HG03432 (cell line): ENCODE data around the gene MANSC4.

Experiments used
- ATAC-seq: cut with Tn5 transposase; IDR thresholded peaks from one replicate; pipeline ENCODE4 v1.9.1; 2021; ENCODE audit warnings: mild to moderate bottlenecking, moderate library complexity; ENCODE audit not compliant: unreplicated experiment

MANSC4 gene

DNA sequence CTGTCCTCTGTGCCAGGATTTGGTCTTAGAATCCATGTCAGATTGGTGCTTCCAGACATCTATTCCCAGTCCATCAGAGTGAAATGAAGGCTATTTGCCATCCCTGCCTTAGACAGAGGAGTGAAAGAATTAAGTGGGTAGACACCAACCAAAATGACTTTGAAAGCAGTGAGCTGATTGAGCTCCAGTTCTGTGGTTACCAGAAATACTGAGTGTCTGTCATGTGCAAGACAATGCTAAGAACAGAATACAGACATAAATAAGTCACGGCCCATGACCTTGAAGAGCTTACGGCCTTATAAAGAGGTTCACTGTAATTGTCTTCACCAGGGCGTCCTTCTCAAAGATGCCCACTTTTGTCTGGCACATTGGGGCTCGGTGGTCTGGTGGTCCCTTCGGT is 21.6 kb upstream of the MANSC4 start:
- ATAC-seq: no peak

DNA sequence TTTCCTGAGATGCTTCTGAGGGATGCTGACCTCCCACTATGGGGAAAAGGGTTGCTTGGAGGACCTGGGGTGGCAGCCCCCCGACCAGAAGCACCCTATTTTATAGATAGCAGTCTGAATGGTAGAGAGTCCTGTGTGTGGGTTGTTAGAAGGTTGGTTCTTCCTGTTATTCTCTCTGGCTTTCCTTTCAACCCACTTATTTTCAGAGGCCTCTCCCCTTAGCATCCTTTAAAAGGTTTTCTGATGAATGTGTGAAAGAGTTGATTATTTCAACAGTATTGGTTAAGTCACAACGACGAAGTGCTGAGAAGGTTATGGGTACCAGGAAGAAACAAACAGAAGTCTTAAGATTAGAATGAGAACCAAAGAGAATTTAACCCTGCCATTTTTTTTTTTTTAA is 20.8 kb upstream of the MANSC4 start:
- ATAC-seq: no peak

DNA sequence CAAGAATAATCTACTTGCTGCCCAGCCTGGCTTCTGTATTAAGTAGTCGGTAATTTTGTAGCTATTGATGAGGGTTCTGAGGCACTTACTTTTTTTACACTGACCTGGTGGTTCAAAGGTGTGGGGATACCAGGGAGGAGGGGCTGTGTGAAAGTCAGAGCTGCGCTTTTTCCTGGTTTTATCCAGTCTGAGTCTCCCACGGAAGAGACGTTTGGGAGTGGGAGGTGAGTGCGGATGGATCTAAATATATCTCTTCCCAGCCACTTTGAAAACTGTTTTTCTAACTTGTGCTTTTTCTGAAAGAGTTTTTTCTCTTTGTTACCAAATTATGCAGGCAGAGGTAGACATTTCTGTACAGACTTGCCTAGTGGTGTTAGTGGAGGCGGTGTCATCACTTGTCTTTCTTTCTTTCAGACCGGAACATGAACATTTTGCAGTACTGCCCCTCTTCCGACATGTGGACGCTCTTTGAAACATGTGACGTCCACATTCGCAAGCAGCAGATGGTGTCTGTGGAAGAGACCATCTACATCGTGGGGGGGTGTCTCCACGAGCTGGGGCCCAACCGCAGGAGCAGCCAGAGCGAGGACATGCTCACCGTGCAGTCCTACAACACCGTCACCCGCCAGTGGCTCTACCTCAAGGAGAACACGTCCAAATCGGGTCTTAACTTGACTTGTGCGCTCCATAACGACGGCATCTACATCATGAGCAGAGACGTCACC is 17.4 kb upstream of the MANSC4 start:
- no peak for ATAC-seq

DNA sequence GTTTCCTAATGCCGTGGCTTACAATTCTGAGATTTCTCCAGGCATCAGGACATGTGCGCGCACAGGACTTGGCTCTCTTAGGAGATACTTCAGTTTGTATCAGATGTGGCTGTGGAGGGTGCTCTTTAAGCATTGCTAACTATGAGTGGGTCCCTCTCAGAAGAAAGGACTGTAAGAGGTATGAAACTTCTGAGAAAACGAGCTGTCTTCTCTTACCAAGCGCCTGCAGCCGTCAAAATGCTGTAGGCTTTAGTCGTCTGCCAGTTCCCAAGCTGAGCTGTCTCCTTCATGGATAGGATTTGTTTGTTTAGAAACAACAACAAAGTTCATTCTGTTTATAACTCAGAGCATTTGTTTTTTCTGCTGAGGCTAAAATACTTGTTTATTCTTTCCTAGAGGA is 16.1 kb upstream of the MANSC4 start:
- ATAC-seq: no peak

DNA sequence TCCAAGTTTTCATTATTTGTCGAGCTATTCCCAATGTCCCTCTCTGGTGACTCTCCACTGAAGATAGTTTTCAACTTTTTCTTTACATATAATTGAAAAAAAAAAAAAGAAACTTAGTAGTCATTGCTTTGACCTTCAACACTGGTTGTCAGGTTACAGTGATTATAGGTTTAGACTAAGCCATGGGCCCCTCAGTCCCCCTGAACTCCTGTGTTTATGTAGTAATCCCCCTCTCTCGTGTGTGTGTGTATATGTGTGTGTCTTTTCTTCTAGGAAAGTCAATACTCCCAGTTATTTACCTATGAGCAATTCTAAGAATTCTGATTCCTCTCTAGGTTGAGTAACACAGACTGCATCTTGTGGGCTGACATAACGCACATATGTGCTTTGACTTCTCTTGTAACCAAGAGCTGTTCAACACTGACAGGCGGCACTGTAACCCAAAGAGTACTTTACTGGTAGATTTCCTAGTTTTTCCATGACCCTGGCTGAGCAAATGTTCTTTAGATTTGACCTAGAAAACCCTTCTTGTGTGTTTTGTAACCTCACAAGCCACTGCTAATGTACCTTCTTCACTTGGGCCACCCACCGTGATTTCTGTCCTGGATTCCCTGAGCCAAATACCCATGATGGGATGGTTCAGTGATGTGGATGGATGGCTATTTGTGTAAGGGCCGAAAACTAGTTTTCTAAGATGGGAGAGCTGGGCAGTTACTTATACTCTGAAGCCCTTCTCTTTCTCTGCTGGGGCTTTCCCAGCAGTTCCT is 15.0 kb upstream of the MANSC4 start:
- ATAC-seq: no peak

DNA sequence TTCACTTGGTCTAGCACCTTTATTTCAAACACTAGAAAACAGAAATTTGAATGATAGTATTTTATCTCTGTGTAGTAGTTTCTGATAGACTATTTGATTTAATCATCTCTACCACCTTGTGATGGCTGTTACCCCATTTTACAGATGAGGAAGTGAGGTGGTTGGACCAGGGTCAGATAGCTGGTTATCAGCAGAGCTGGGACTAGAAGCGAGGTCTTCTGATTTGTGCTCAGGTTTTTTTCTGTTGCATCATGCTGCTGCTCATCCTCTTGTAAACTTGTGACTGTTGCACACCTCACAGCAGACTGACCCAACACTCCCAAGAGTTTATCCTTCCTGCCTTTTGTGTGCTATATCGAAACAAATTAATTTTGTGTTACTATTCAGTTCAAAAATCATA is 10.1 kb upstream of the MANSC4 start:
- no peak for ATAC-seq

DNA sequence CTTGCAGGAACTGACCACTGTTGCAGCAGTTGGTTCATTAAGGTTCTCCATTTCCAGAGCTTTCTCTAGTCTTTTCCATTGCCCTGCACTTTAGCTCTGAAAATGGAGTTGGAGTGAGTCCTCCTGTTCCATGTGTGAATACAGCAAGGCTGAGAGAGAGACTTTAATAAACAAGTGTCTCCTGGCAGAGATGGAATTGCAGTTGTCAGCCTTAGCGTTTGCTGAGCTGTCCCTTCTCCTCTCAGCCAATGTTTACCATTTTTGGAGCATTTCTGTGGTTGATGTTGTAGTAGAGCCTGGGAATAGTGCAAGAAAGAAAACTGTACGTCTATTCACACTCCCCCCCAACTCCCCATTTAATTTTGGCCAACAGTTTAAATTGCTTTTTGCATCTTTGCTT is 7.5 kb upstream of the MANSC4 start:
- ATAC-seq: no peak

DNA sequence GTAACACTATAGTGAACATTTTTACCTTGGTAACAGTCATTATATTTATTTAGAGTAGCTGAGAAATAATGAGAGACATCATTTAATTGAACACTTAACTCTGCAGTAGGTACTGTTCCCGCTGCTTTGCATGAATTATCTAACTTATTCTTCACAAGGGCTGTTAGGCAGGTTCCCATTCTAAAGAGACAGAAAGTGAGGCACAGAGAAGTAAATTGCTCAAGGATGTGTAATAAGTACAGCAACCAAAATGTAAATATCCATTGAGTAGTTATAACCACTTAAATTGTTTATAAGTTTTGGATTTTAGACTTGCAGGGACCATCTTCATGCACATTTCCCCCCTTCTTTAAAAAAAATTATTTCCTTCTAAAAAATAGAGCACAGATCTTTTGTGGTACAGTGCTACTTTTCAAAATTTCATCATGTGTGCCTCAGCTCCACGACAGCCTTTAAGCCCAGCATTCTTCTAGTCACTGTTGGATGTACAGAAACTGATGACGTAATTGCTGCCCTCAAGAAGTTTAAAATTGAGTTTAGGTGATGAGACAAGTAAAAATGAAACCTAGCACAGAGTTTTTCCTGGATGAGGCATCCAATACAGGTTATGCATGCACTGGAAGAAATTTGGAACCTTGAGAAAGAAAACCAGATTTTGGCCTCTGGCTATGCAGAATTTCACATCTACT is 6.0 kb upstream of the MANSC4 start:
- no peak for ATAC-seq

DNA sequence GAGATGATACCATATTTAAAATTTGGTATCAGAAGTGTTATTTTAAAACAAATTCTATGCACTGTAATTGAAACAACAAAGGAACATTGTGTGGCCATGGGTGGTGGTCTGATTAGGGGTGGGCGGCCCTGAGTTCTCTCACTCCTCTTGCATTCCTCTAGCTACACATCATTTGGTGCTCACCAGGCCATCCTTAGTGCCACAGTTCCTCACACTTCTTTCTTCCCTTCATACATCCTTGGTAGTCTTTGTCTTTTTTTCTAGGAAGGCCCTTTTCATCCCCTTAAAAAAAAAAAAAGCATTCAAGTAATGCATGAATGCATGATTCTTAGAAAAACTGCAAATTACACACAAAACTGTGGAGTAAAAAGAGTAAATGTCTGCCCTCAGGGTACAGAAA is 2.4 kb upstream of the MANSC4 start:
- no peak for ATAC-seq

DNA sequence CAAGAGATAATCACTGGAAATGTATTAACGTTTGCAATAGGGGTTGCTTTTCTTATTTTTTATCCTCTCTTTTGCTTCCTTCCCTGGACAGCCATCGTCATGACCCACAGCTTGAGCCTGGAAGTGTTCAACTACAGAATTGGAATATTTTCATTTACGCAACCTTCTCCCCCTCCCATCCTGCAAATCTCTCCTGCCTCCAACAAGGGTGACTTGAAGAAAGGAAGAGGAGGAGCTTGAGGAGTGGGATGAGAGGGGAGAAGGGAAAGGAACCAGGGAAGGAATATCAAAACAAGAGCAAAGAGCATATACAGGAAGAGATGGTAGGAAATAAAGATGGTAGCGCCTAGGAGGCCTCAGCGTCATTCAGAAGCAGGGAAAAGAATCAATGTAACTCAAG is 1.6 kb upstream of the MANSC4 start:
- no peak for ATAC-seq

DNA sequence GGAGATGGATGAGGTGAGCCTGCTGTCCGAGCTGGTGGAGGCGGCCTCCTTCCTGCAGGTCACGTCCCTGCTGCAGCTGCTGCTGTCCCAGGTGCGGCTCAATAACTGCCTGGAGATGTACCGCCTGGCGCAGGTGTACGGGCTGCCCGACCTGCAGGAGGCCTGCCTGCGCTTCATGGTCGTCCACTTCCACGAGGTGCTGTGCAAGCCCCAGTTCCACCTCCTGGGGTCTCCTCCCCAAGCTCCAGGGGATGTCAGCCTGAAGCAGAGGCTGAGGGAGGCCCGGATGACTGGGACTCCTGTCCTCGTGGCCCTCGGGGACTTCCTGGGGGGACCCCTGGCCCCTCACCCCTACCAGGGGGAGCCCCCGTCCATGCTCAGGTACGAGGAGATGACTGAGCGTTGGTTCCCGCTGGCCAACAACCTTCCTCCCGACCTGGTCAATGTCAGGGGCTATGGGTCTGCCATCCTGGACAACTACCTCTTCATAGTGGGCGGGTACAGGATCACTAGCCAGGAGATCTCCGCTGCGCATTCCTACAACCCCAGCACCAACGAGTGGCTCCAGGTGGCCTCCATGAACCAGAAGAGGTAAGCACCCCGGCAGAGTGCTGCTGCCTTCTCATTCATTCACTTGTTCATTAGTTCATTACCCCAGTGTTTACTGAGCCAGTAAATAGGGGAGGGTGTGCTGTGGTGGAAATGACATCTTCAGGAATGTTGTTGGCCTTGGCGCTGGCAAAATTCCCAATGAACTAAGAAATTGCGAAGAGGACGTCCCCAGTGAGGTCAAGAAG is 774 bp upstream of the MANSC4 start:
- peak; percentile 32 for ATAC-seq

DNA sequence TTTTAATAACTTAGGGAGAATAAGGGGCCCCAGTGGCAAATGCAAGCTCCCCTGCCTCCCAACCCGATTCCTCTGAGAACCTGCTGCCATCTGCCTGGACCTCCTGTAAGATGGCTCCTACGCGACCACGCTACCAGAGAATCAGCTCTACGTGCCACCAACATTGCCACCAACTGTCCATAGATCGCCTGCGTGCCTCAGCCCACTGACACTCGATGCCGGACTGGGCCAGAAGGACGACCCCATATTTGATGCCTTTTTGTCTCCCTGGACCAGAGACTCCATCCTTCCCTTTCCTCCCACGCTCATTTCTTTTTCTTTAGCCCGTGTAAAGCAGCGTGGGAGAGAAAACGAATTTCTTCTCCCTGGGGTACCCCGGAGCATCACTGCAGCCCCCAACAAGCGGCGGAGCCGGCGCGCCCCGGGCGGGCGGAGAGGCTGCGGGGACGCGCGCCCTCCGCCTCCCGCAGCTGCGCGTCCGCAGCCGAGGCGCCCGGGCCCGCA is 568 bp downstream of the MANSC4 start:
- ATAC-seq: peak; percentile 18

DNA sequence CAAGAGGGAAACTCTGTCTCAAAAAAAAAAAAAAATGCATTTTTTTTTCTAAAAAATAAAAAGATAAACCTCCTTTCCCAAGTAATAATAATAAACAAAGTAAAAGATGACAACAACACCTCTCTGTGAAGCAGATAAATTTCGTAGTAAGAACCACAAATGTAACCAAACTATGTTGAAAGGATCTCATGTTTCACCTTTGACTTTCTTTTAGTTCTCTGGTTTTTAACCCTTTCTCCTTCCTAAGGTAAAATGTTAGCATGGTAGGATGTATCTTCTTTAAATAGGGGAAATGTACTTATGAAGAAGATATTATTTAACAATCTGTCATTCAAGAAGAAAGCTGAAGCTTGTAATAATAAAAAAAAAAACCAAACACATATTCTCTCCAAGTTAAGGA is 1.8 kb downstream of the MANSC4 start:
- ATAC-seq: no peak

DNA sequence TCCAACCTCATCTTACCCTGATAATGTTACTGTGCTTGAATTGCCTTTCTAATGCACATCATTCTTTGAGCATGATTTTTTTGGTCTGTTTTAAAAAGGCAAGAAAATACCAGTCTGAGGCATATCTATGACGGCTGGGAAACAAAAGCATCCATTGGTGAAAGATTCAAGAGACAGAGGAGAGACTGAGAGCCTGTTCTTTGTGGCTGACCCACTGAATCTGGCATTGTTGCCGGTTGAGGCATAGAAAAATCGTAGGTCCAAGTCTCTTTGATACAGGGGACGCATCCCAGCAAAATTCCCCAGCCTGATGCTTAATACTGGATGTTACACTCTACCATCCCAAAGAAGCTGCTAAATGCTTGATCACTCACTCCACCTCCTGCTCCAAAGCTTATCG is 2.9 kb downstream of the MANSC4 start:
- no peak for ATAC-seq

DNA sequence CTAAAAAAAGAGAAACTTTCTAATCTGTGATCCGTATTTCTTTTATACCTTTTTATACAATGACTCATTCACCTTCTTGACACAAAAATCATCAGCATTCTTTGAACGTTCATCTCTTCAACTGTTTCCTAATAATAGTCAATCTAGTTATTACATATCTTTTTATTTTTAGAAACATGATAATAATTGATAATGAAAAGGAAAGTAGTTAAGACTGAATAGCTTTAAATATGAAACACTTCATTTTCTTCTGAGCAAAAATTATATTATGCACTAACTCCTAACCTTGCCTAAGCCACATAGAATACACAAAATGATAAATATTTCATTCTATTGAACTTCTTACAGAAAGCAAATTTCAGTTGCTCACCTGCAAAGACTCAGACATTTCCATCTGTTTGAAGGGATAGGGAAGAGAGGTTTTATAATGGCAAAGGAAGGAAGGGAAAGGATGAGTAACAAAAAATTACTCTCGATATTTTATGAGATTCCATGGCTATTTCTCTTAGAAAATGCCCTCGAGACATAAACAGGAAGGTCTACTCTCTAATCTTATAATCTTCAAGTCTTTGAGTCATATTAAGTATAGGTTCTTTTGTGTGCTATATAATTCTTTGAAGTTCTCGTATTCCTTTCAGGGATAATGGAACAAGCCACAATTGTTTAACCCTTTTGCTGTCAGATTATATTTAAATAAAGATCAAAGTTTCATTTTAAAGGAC is 7.5 kb downstream of the MANSC4 start:
- ATAC-seq: no peak

DNA sequence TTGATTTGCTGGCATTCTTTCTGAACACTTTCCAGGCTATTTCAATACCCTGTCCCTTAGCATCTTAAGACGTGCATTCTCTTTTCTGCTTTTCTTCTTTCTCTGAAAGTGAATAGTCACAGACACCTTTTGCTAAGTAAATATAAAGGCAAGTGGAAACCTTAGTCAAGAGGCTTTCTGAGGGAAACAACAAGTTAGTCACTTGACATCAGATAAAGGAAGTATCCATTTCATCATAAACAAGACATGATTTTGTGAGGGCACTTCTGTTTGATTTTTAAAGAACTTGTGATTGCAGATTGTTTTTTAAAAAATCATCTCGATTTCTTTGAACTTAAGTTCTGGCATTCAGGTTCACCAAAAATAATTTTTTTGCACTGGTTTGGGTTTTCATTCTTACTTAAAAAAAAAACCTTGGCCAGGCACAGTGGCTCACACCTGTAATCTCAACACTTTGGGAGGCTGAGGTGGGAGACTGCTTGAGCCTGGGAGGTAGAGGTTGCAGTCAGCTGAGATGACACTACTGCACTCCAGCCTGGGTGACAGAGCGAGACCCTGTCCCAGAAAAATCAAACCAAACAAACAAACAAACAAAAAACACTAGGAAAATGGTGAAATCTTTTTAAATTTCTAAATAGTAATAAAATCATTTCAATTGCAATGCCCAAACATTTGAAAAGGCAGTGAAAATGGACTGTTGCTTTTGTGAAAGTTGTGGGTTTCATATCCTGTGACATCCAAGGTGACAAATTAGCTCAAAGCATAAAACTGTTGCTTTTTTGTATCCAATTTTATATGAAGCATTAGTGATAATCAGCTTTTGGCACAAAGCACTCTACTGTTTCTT is 8.3 kb downstream of the MANSC4 start:
- ATAC-seq: no peak

DNA sequence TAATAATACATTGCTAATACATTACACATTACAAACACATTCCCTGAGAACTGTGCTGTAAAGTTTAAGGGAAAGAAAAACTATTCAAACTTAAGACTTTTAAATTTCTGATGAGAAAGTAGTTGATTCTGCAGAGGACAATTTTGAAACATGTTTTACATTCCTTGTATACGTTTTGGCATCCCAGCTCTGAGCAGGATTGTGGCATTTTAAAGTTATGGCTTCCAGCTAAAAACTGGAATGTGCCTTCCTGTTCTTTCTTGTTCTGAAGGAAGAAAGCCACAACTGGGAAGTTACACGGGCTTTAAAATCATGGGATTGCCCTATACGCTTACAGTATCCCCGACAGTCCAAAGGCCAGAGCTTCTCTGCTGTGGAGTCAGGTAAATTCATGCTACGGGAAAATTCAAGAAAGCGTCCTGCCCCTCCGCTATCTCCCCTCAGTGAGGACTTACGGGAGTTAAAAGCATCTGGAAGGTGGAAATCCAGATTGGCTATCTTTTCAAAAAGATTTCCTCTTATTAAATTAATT is 10.8 kb downstream of the MANSC4 start:
- ATAC-seq: no peak

DNA sequence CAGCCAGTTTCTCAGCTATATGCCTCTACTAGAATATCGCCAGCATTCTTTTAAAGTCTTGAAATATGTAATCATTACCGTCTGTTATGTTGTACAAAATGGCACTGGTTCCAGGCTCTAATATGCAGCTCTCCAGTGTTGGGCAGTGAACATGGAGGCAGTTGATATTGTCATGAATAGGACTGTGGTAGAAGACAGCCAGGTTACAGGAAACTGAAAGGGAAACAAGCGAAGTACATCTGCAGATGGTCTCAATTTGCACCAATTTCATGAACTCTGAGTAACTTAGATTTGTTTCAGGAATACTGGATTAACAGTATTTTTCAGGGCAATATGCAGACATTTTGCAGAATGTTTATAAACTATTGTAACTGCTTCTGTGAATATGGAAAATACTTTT is 13.4 kb downstream of the MANSC4 start:
- ATAC-seq: no peak

DNA sequence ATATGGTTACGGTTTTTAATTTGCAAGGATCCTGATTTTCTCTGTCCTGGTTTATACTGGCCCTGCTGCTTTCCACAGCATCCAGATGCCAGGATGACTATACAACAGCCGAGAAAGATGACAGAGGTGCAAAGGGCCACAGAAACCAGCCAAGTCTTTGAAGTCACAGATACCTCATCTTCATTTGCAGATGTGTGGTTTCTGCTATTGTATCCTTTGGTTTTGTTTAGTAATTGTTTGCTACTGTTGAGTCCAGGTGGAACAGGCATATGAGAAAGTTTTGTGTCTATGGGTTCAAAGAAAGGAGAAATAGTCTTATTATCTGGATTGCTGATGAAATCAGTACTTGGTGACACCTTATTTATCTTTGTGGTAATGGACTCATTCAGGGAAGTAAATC is 17.3 kb downstream of the MANSC4 start:
- ATAC-seq: no peak
